ENCODE results near the gene SLC45A3. TPM values are rescaled to one million over a fixed set of nuclear protein-coding genes. Genes with fewer than 3 reads are reported as not detected.
A peak's percentile ranks its signal among the peaks of the same experiment; 100 is the strongest.

SLC45A3 gene
- total RNA-seq, 1 experiment from 2014 or later, result 5.5 TPM

DNA sequence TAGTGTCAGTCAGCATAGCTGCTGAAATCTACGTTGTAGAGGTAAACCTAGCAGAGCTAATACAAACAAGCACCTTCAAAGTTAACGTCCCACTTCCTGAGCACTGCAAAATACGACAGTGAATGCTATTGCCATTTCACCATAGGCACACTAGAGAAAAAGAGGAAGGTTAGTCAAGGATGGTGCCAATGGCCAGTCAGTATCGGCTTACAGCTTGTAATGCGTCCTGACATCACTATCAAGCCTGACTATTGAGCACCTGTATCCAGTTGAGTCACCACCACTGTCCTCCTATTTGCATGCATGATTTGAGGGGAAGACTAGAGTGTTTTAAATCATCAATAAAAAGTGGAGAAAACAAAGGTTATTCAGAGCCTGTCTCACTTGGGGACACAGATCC lies 35.3 kb upstream of the SLC45A3 start:
- Mint-ChIP-seq H3K4me1 (ENCODE audit: low read depth, unreplicated experiment) (peaks cover 3% of the 10 kb centered on the region), H3K36me3 (ENCODE audit: insufficient read depth, unreplicated experiment) (peaks cover 61% of the 10 kb centered on the region), H3K9me3 (ENCODE audit: unreplicated experiment) (no peaks in the 10 kb centered on the region), H3K4me3 (ENCODE audit: unreplicated experiment) (no peak overlapping the region), H3K27me3 (ENCODE audit: insufficient read depth, unreplicated experiment) (no peaks in the 10 kb centered on the region), H3K27ac (ENCODE audit: unreplicated experiment) (peak overlapping the region; percentile 8)
- intact Hi-C loops (cut with micrococcal nuclease; ENCODE audit: unreplicated experiment), result no loop called here
- Histone ChIP-seq H3K4me3 (ENCODE audit: low read depth, low read length) (no peak overlapping the region), H3K4me1 (no peaks in the 10 kb centered on the region), H3K9me3 (no peaks in the 10 kb centered on the region), H3K36me3 (ENCODE audit: control insufficient read depth, insufficient read depth, low read length) (no peaks in the 10 kb centered on the region; the same call in 1 of the 2 replicates), H3K27me3 (replicated peaks; ENCODE audit: control insufficient read depth, insufficient read depth, low read length) (no peaks in the 10 kb centered on the region)
- TF ChIP-seq, protein P1, sequence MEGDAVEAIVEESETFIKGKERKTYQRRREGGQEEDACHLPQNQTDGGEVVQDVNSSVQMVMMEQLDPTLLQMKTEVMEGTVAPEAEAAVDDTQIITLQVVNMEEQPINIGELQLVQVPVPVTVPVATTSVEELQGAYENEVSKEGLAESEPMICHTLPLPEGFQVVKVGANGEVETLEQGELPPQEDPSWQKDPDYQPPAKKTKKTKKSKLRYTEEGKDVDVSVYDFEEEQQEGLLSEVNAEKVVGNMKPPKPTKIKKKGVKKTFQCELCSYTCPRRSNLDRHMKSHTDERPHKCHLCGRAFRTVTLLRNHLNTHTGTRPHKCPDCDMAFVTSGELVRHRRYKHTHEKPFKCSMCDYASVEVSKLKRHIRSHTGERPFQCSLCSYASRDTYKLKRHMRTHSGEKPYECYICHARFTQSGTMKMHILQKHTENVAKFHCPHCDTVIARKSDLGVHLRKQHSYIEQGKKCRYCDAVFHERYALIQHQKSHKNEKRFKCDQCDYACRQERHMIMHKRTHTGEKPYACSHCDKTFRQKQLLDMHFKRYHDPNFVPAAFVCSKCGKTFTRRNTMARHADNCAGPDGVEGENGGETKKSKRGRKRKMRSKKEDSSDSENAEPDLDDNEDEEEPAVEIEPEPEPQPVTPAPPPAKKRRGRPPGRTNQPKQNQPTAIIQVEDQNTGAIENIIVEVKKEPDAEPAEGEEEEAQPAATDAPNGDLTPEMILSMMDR (IDR thresholded peaks at IDR 0.05; ENCODE audit: insufficient read depth in 1 of 2, low read depth in 1 of 2, low read length in 1 of 2, severe bottlenecking in 1 of 2, unreplicated experiment in 1 of 2), result no peak
- no TSS peak for BruUV-seq (replicated peaks)
- CTCF ChIA-PET, result no interaction called here
- POLR2A ChIA-PET, result no interaction called here
- DNase-seq, result no peak

DNA sequence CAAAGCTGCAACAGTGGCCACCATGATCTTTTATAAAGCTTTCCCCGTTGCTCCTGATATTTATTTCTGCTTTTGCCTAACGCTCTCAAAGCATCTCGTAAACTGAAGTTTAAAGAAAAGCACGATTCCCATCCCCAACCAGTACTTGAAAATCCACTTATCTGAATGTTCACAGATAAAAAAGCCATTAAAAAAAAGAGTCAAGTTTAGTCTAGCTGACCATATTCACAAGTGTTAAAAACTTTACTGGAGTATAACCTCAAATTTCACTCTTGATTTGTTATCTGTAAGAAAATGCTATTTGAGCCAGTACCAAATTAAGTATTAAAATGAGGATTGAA lies 34.6 kb upstream of the SLC45A3 start:
- Mint-ChIP-seq H3K27me3 (ENCODE audit: insufficient read depth, unreplicated experiment) (no peaks in the 10 kb centered on the region), H3K4me3 (ENCODE audit: unreplicated experiment) (no peak overlapping the region), H3K27ac (ENCODE audit: unreplicated experiment) (peak overlapping the region; percentile 8), H3K9me3 (ENCODE audit: unreplicated experiment) (no peaks in the 10 kb centered on the region), H3K4me1 (ENCODE audit: low read depth, unreplicated experiment) (peaks cover 5% of the 10 kb centered on the region), H3K36me3 (ENCODE audit: insufficient read depth, unreplicated experiment) (peaks cover 56% of the 10 kb centered on the region)
- intact Hi-C loops (cut with micrococcal nuclease; ENCODE audit: unreplicated experiment), result no loop called here
- POLR2A ChIA-PET, result no interaction called here
- BruUV-seq (replicated peaks), result no TSS peak
- Histone ChIP-seq H3K9me3 (no peaks in the 10 kb centered on the region), H3K36me3 (ENCODE audit: control insufficient read depth, insufficient read depth, low read length) (no peaks in the 10 kb centered on the region; the same call in 1 of the 2 replicates), H3K27me3 (replicated peaks; ENCODE audit: control insufficient read depth, insufficient read depth, low read length) (no peaks in the 10 kb centered on the region), H3K4me1 (no peaks in the 10 kb centered on the region), H3K4me3 (ENCODE audit: low read depth, low read length) (no peak overlapping the region)
- no peak for DNase-seq
- CTCF ChIA-PET, result interaction anchor here (2.5 kb wide), 1 partner anchor 56 kb away, joined by 16 read pairs; no protein-coding TSS in a partner anchor
- TF ChIP-seq, protein P1 (IDR thresholded peaks at IDR 0.05; ENCODE audit: insufficient read depth in 1 of 2, low read depth in 1 of 2, low read length in 1 of 2, severe bottlenecking in 1 of 2, unreplicated experiment in 1 of 2), result no peak

DNA sequence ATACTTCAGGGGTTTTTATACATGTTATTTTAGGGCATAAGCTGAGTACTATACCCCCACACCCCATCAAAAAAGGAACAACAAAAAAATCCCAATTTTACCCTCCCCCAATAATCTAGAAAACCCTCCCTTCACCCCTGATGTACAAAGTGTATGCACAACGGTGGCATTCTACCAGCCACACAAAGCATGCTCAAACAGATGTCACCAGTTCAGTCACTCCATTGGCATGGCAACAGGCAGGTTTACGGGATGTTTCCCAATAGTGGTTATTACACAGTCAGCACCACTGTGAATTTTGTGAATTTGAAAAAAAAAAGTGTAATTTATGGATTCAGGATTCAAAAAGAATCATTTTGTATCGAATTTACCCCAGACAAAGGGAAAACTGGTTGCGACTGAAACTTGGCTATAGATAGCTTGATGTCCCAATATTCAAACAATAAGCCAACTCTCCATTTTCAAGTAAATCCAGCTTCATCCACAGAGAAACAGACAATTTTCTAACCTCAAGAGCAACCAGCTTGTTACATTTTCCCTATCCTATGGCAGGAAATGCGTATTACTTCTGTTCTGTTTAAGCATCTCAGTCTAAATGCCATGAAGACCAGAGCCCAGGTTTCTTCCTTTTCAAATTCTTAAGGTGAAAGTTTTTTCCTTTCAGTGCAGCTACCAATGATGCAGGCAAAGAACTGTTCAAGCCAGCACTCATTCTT lies 34.0 kb upstream of the SLC45A3 start:
- Histone ChIP-seq H3K36me3 (ENCODE audit: control insufficient read depth, insufficient read depth, low read length) (no peaks in the 10 kb centered on the region; the same call in 1 of the 2 replicates), H3K27me3 (replicated peaks; ENCODE audit: control insufficient read depth, insufficient read depth, low read length) (no peaks in the 10 kb centered on the region), H3K9me3 (no peaks in the 10 kb centered on the region), H3K4me3 (ENCODE audit: low read depth, low read length) (no peak overlapping the region), H3K4me1 (no peaks in the 10 kb centered on the region)
- no peaks in the 10 kb centered on the region for H3K27me3 Mint-ChIP-seq (ENCODE audit: insufficient read depth, unreplicated experiment)
- peaks cover 5% of the 10 kb centered on the region for H3K4me1 Mint-ChIP-seq (ENCODE audit: low read depth, unreplicated experiment)
- TF ChIP-seq, protein P1 (IDR thresholded peaks at IDR 0.05; ENCODE audit: insufficient read depth in 1 of 2, low read depth in 1 of 2, low read length in 1 of 2, severe bottlenecking in 1 of 2, unreplicated experiment in 1 of 2), result no peak
- peaks cover 56% of the 10 kb centered on the region for H3K36me3 Mint-ChIP-seq (ENCODE audit: insufficient read depth, unreplicated experiment)
- H3K9me3 Mint-ChIP-seq (ENCODE audit: unreplicated experiment), result no peaks in the 10 kb centered on the region
- no peak overlapping the region for H3K4me3 Mint-ChIP-seq (ENCODE audit: unreplicated experiment)
- peak in 1 of 2 experiments; percentile 20 for DNase-seq
- intact Hi-C loops (cut with micrococcal nuclease; ENCODE audit: unreplicated experiment), result no loop called here
- no TSS peak for BruUV-seq (replicated peaks)
- ChIA-PET POLR2A (interaction anchor here (0.6 kb wide), 1 partner anchor 270 kb away, joined by 10 read pairs; no protein-coding TSS in a partner anchor), CTCF (interaction anchor here (0.5 to 2.5 kb wide), 2 partner anchors 56 to 756 kb away, joined by 5 to 16 read pairs; partner anchors contain the start of gene IKBKE)
- no peak overlapping the region for H3K27ac Mint-ChIP-seq (ENCODE audit: unreplicated experiment)
